Bronchial epithelial cell (primary cell): ENCODE results near the gene ACOD1. TPM values are rescaled to one million over a fixed set of nuclear protein-coding genes. Genes with fewer than 3 reads are reported as not detected.

Experiments
- DNase-seq: peaks from one replicate; pipeline ENCODE4 v3.0.0-alpha.2; 2010; ENCODE audit warnings: low read depth
- FAIRE-seq: peaks from 2 replicates; lab custom pipeline; 2011; peaks lifted over from hg19 to GRCh38; lab: Jason Lieb, UNC
- H3K27me3 ChIP-seq: 2 replicates; pipeline ENCODE4 v1.5.1; 2011; ENCODE audit warnings: low read length; ENCODE audit not compliant: control insufficient read depth, insufficient read depth
- H3K36me3 ChIP-seq: 2 replicates; pipeline ENCODE4 v1.5.1; 2011; ENCODE audit warnings: low read length; ENCODE audit not compliant: control insufficient read depth, insufficient read depth
- H3K4me3 ChIP-seq: 2 replicates; pipeline ENCODE4 v1.5.1; 2011; ENCODE audit warnings: mild to moderate bottlenecking, low read depth, low read length, control low read depth
- total RNA-seq: library from RNA; depleted of rRNA; stranded (reverse); fragments of >200 nt; gene quantifications from 2 replicates; pipeline ENCODE4 v1.2.1, GENCODE V29; 2014
- TF ChIP-seq, protein P1 (sequence below): IDR thresholded peaks from 2 replicates; pipeline ENCODE4 v1.5.1; 2011; ENCODE audit warnings: mild to moderate bottlenecking, moderate library complexity, low read length, control low read depth, inconsistent platforms; ENCODE audit not compliant: insufficient read depth, severe bottlenecking

Gene ACOD1
- total RNA-seq, 1 donor from 2014 or later = not detected

DNA sequence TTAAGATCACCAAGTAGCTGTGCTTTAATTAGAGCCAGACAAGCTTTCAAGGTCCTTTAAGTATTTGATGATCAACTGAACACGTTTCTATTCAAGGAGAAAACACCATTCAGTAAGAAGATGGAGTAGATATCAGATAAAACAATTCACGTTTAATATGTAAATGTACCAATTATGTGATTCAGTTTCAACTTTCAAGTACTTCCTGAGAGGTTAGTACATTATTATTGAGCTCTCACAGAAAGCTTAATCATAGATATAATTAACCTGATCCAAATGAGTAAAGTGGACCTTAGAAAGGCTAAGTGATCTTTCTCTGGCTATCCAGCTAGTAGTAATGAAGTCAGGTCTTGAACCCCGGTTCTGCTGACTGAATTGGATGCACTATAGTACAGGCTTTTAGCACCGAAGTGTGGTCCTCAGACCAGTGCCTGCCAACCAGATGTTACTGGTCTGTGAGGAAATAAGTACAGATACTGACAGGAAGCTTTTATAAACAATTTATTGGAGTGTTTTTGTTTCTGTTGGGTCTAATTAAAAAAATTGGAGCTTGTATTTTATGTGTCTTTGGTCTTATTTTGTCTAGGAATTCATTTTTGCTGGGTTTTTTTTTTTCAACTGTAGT, 53.8 kb downstream of the ACOD1 start:
- DNase-seq (no peak), FAIRE-seq (no peak)
- Histone ChIP-seq H3K36me3 (peaks cover 2% of the 10 kb centered on the region), H3K4me3 (no peak overlapping the region), H3K27me3 (no peaks in the 10 kb centered on the region)
- TF ChIP-seq, protein P1, sequence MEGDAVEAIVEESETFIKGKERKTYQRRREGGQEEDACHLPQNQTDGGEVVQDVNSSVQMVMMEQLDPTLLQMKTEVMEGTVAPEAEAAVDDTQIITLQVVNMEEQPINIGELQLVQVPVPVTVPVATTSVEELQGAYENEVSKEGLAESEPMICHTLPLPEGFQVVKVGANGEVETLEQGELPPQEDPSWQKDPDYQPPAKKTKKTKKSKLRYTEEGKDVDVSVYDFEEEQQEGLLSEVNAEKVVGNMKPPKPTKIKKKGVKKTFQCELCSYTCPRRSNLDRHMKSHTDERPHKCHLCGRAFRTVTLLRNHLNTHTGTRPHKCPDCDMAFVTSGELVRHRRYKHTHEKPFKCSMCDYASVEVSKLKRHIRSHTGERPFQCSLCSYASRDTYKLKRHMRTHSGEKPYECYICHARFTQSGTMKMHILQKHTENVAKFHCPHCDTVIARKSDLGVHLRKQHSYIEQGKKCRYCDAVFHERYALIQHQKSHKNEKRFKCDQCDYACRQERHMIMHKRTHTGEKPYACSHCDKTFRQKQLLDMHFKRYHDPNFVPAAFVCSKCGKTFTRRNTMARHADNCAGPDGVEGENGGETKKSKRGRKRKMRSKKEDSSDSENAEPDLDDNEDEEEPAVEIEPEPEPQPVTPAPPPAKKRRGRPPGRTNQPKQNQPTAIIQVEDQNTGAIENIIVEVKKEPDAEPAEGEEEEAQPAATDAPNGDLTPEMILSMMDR = no peak

DNA sequence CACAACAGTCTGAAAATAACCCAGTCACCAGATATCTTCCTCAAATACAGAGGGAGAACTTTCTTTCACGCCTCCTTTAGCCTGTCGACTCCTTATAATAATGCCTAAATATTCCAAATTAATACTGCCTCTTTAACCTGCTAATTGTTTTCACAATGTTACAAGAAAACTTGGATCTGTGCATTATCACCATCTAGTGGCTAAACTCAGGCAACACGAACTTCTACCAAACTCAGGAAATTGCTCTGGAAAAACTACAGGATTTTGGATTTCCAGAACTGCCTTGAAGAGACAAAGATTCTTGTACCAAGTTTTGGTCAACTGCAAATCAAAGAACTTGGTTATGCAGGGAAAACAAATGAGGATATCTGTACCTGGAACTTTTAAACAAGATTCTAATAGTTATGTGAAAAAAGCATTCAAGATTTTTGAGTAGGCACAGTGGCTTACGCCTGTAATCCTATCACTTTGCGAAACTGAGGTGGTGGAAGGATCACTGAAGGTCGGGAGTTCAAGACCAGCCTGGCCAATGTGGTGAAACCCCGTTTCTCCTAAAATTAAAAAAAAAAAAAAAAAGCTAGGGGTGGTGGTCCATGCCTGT, 54.4 kb downstream of the ACOD1 start:
- peak; percentile 55 for DNase-seq
- H3K36me3 ChIP-seq = peaks cover 2% of the 10 kb centered on the region

More for the DNA sequence above, 54.4 kb downstream of the ACOD1 start:
- H3K4me3 ChIP-seq = no peak overlapping the region
- no peak for FAIRE-seq
- TF ChIP-seq, protein P1 = peak; percentile 44
- H3K27me3 ChIP-seq = no peaks in the 10 kb centered on the region

Other genes with a start within 250 kb of the ACOD1 start
- gene KCTD12, start 62.1 kb upstream of the ACOD1 start, total RNA-seq = 6.5 and 15.3 TPM in 2 replicates
- gene CLN5, start 43.6 kb downstream of the ACOD1 start, total RNA-seq = 21.1 and 27.0 TPM in 2 replicates
- 42.9 and 51.6 TPM in 2 replicates for gene FBXL3, start 78.6 kb downstream of the ACOD1 start, total RNA-seq